ENCODE measurements around the gene RPL27.
"Not testable (repeated sequence)": the region's sequence is repeated elsewhere in the genome, so short reads cannot be mapped to it uniquely, and the experiment has no call there.

RPL27 gene

DNA sequence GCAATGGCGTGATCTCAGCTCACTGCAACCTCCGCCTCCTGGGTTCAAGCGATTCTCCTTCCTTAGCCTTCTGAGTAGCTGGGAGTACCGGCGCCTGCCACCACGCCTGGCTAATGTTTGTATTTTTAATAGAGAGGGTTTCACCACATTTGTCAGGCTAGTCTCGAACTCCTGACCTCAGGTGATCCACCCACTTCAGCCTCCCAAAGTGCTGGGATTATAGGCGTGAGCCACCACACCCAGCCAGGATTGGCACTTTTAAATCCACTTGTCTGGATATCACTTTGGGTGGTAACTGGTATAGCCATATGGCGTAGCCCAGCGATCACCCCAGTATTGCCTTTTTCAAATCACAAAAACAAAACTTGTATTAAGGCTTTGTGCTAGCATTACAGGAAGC lies 4.3 kb upstream of the RPL27 start:
- DNase-seq (ENCODE audit: low read depth) = not testable (repeated sequence)

DNA sequence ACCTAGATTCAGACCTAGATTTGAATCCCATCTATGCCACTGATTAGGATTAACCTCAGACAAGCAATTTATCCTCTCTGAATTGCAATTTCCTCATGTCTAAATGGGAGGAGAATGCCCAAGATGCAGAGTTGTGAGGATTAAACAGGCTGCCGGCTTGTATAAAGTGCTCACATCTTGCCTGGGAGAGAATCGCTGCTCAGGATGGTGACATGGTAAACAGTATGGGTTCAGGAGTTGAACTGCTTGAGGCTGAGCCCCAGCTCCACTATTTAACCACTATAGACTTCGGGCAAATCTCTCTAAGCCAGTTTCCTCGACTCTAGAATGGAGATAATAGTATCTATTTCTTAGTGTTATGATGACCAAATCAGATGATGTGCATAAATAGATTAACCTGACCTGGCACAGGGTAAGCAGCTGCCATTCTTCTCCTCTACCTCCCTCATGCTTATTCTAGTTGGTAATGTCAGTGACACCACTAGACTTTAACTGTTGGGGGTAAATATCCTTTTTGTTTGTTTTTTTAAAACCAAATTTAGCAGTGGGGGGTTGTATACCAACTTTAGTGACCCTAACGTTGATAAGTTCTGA lies 732 bp upstream of the RPL27 start:
- DNase-seq (ENCODE audit: low read depth) = no peak

DNA sequence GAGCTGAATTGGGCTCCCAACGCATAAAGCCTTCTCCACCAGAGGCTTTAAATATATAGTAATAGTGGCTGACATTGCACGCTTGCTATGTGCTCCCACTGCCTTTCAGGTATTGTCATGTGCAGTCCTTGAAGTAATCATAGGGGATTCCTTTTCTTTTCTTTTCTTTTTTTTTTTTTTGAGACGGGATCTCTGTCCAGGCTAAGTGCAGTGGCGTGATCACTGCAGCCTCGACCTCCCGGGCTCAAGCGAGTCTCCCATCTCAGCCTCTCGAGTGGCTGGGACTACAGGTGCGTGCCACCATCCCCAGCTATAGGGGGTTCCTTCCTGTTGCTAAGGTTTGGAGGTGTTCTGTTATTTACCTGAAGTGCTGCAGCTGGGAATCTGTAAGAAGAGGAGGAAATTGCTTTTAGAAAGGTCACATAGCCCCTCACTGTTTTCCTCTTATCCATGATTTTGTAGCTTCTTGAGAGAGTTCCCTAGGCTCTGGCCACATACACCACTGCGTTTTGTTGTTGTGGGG lies 845 bp downstream of the RPL27 start:
- no peak for DNase-seq (ENCODE audit: low read depth)

- not testable (repeated sequence) for DNase-seq (ENCODE audit: low read depth)
Measured at GRCh38 chr17:43000894-43001293, 2.7 kb downstream of the RPL27 start.

GRCh38 chr17:43003542-43004172 lies 5.4 kb downstream of the RPL27 start:
- DNase-seq (ENCODE audit: low read depth) = no peak

DNA sequence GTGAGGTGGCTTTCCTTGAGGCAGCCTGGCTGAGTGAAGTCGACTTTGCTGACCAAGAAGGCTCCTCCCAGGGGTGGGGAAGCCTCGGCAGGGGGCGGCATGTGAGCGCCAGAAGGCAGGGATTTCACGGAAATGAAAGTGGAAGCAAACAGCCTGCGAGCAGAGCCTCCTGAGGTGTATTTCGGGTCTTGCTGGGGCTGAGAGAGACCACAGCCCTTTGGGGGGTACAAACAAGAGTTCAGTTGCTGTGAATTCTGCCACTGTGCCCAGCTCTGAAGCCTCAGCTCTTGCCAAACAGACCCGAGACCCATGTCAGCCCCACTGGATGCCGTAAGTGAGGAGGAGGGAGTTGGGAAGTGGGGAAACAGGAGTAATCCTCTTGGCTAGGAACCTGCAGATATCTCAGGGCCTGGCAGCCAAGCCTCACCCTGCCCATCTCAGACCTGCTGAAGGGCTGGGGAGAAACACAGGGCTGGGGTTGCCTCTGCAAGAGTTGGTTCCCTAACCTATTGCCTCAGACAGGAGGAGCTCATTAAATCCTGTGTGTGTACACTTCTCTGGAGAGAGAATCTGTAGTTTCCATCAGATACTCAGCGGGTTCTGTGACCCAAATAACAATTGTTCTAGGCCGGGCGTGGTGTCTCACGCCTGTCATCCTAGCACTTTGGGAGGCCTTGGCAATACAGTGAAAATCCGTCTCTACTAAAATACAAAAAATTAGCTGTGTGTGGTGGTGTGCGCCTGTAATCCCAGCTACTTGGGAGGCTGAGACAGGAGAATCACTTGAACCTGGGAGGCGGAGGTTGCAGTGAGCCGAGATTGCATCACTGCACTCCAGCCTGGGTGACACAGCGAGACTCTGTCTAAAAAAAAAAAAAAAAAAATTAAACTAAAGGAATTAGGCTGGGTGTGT lies 8.7 kb downstream of the RPL27 start, which contains the start of gene IFI35:
Gene IFI35, plus strand, starts transcription at position 146 of the 913 bp plus-strand sequence. Its CDS starts 164 bp downstream, at position 310.
- peak; percentile 80 for DNase-seq (ENCODE audit: low read depth)

GRCh38 chr17:43010667-43011308 lies 12.6 kb downstream of the RPL27 start:
- DNase-seq (ENCODE audit: low read depth) = no peak

- no peak for DNase-seq (ENCODE audit: low read depth)
Measured at GRCh38 chr17:43011728-43012472, 13.7 kb downstream of the RPL27 start.

- DNase-seq (ENCODE audit: low read depth) = no peak
Measured at GRCh38 chr17:43013296-43013695, 15.1 kb downstream of the RPL27 start.

DNA sequence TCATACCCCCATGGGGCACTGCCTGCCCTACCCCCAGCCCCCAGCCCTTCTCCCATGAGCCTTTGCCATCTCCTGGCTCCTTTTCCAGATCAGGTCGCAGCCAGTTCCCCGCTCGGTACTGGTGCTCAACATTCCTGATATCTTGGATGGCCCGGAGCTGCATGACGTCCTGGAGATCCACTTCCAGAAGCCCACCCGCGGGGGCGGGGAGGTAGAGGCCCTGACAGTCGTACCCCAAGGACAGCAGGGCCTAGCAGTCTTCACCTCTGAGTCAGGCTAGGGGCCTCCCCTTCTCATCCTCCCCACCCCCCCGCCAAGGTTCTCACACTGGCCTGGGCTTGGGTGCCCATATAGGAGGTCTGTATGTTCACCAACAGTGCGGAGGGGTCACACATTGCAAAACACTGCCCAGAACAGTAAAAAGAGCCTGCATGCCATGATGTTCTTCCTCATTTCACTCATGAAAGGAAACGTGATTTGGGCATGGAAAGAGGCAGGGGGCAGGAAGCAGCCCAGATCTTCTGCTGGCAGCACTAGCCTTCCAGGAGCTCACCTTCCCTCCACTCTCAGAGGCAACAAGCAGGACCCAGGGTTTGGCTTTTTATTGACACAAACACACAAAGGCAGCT lies 15.9 kb downstream of the RPL27 start:
- DNase-seq (ENCODE audit: low read depth) = no peak

DNA sequence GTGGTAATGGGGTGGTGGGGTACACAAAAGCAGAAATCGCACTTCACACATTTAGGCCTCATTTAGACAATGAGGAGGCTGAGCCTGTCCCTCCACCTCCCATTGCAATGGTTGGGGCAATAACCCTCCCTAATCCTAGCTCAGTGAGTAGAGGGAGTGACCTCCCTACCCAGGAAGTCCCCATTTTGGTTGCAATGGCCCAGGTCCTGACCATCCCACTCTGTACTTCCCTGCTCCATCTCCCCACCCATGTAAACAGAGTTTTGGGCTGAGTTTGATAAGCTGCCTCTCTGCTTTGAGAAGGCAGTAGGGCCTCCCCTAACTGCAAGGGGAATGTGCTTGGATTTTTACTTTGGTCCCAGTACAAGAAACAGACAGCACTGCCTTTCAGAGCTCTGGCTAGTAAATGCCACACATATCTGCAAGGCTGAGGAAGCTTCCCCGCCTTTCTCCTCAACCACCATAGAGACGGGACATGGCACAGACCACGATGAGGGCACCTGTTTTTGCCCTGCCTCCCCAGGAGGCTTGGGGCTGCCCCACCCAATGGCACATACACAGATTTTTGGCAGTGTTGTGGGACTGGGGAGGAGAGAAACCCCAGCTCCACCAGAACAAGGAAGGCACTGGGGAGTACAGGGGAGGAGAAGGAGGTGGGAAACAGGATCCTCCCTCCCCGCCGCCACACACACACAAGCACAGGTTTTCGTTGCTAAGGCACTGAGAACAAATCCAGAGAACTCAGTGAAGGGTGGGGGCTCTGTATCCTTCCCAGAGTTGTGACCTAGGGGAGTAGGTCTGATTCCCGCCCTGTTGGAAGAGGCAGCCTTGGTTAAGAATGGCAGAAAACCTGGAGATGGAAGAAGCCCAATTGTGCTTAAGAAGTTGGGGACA lies 16.7 kb downstream of the RPL27 start:
- no peak for DNase-seq (ENCODE audit: low read depth)

GRCh38 chr17:43015579-43015978 lies 17.4 kb downstream of the RPL27 start:
- DNase-seq (ENCODE audit: low read depth) = no peak

DNA sequence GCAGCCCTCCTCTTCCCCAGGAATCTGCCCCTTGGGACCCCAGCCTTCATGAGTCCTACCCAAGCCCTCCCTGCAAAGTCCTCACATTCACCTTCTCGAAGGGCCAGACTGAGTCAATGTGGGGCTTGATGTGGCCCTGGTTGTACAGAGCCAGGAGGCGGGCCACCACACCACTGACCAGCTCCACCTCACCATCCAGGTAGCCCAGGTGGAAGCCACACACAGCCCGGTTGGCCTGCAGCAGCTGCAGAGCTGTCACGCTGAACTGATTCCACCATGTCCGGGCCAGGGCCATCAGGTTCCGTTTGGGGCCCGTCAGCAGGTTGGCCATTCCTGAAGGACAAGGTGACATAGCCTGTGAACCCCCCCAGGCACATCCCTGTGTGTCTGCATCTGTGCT lies 18.0 kb downstream of the RPL27 start:
- no peak for DNase-seq (ENCODE audit: low read depth)

GRCh38 chr17:43018008-43018853 lies 20.0 kb downstream of the RPL27 start:
- no peak for DNase-seq (ENCODE audit: low read depth)

DNA sequence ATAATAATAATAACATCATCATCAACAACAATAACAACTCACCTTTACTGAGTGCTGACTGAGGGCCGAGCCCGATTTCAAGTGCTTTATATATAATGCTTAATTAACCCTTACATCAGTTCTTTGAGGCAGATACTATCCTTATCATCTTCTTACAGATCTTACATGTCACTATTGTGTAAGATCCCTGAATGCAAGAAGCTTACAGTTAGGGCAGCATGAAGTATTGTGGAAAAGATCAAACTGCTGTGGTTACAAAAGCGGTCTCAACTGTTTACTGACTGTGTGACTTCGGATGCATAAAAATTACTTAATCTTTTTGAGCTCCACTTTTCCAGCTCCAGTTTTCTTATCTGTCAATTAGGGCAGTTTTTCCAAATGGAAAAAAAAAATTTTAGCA lies 20.7 kb downstream of the RPL27 start:
- DNase-seq (ENCODE audit: low read depth) = no peak

GRCh38 chr17:43019418-43019817 lies 21.2 kb downstream of the RPL27 start:
- DNase-seq (ENCODE audit: low read depth) = no peak

DNA sequence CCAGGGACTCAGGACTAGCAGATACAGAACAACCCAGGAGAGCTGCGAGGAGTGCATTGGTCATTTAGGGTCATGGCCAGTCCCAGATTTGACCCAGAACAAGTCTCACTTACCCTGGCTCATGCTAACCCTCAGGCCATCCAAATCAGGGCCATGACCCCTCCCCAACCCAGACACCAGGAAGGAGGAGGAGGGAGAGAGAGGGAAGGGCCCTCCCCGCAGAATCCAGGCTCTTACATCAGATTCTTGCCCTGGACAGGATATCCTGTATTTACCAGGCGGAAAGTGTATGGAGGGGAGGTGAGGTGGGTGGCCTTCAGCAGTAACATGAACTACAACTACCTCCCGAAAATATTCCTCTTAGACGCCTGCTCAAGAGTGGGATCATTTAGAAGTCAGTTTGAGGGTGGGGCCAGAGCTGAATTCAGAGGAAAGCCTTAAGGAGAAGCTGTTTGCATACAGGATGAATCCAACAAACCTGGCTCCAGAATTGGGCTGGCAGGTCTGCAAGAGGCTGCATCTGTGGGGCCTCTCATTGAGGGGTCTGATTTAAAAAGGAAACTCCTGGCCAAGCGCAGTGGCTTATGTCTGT lies 21.9 kb downstream of the RPL27 start:
- DNase-seq (ENCODE audit: low read depth) = no peak
